OCI-LY7 (cell line): ENCODE data around the gene GGA1.

Experiments
- CTCF ChIP-seq: fragments of 200-600 bp; sonication (generic); conservative IDR thresholded peaks from 2 replicates; pipeline ENCODE4 v1.5.1; 2014; ENCODE audit warnings: mild to moderate bottlenecking, antibody characterized with exemption, low read length, moderate library complexity, mixed read lengths
- EZH2phosphoT487 ChIP-seq: fragments of 200-600 bp; sonication (generic); IDR thresholded peaks from 2 replicates; pipeline ENCODE4 v1.6.1; 2018; ENCODE audit warnings: low read depth, borderline replicate concordance, mild to moderate bottlenecking, mixed run types, antibody characterized with exemption, low read length, moderate library complexity, mixed read lengths

- TF ChIP-seq EZH2phosphoT487 (no peak), CTCF (no peak)
Measured at GRCh38 chr22:37679670-37680069, 71.0 kb downstream of the GGA1 start.
